Activated CD8-positive, alpha-beta memory T cell treated with anti-CD3 and anti-CD28 coated beads for 1 hour (primary cell): ENCODE results near the gene LTA.

Source experiments
- DNase-seq, 2 donors: peaks; one replicate each; pipeline ENCODE4 v3.0.0-alpha.2; 2020; ENCODE audit warnings: low read depth in 1 of 2; ENCODE audit errors: extremely low read depth in 1 of 2

Gene LTA

DNA sequence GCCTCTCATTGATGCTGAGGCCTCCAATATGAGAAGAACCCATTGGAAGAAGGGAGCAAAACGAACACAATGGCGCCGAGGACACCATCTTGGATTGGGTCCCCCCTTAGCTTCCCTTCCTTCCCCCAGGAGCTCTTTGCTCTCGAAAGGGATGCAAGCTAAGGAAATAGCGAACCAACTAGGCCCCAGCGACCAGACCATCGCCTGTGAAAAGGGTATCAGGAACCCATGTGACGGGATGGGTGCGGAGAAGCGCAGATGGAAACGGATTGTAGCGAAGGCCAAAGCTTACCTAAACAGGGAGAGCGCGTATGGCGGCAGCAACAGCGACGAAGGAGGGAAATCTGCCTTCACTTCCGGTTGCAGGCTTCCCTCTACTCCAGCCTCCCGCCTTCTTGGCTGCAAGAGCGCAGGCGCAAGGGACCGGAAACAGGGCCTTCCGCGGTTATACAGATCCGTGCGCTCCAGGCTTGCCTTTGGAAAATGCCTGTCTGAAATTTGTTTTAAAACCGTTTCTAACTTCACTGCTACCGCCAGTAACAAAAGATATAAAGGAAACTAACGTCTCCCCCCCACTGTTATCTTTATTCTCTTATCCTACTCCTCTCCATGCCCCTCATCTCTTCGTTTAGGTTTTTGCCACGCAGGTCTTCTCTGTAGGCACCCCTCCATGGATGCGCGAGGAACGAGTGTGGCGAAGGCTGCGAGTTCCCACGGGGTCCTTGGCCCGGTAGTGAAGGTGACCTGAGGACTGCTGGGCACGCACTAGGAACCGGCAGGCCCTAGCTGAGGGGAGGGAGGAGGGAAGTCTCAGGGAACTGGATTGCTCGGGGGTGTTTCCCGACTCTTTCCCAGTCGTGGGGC, 30.2 kb upstream of the LTA start, which contains the start of gene DDX39B:
DDX39B (minus strand) TSS at position 346 of the 864 bp plus-strand sequence. CDS start 1,471 bp downstream, outside the sequence.
- peak; percentile 84 to 89 for DNase-seq

DNA sequence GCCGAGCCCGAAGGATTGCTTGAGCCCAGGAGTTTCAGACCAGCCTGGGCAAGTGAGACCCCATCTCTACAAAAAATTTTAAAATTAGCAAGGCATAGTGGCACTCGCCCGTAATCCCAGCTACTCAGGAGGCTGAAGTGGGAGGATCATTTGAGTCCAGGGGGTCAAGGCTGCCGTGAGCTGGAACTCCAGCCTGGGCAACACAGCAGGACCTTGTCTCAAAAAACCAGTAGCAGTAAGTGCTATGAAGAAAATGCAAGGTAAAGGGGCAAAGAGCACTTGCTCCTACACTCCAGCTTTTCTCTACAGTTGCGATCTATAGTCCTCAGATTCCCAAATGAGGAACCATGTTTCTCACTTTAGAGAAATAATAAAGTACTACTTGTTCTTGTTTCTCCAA, 28.4 kb upstream of the LTA start:
- no peak for DNase-seq

DNA sequence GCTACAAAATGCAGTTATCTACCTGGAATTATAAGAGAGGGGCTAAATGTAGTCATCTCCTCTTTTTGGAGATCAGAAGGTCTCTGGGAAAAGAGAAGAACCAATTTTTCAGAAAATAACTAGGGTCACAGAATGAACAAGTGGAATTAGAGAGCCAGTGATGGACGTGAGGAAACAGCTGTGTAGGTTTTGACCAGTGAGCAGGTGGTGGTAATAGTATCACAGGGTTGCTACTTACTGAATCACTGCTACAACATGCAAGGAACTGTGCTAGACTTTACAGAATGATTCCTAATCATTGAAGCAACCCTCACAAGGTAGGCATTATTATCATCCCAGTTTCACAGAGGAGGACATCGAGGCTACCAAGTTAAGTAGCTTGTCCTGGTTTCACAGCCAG, 27.4 kb upstream of the LTA start:
- no peak for DNase-seq

DNA sequence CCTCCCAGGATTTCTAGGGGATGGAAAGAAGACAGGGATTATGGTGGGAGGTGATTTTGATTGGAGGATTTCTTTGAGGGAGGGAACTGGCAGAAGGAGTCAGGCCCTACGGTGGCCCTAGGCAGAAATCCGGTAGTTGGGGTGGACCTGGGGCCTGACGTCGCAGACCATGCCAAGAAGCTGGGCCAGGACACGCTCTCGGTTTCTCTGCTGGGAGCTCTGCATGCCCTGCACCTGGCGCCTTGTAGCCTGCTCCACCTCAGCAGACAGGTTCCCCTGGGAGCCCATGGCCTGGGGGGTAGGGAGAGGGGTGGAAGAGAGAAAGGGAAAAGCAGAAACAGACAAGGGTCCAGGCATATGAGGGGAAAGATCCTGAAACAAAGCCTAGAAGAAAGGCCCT, 26.8 kb upstream of the LTA start:
- no peak for DNase-seq

DNA sequence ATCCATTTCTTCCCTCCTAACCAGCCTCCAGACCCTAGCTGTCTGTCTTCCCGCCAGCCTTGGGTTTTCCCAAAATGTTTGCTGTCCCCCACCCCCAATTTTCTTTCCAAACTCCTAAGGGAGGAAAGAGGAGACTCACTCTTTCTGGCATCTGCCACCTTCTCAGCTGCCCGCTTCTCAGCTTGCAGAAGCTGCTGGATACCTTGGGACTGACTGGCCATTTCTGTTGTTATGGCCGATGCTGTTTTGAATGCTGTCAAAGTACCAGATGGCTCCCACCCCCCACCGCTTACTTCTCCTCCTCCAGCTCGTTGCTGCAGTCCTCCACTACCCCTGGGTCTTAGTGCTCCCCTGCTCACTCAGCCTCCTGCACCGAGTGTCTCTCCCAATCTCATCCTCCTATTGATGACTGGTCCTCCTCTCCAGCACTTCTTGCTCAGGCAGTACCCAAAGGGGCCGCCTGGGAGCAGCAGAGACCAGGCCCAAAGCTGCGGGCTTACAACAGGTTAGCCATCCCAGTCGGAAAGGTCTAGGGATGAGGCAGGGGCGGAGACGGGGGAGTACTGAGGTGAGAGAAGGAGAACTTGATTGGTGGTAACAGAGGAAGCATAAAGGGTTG, 25.6 kb upstream of the LTA start, which contains the start of gene ATP6V1G2:
ATP6V1G2 (minus strand) TSS at position 270 of the 619 bp plus-strand sequence; CDS start at position 221, 49 bp downstream.
- DNase-seq = peak; percentile 59 to 72

DNA sequence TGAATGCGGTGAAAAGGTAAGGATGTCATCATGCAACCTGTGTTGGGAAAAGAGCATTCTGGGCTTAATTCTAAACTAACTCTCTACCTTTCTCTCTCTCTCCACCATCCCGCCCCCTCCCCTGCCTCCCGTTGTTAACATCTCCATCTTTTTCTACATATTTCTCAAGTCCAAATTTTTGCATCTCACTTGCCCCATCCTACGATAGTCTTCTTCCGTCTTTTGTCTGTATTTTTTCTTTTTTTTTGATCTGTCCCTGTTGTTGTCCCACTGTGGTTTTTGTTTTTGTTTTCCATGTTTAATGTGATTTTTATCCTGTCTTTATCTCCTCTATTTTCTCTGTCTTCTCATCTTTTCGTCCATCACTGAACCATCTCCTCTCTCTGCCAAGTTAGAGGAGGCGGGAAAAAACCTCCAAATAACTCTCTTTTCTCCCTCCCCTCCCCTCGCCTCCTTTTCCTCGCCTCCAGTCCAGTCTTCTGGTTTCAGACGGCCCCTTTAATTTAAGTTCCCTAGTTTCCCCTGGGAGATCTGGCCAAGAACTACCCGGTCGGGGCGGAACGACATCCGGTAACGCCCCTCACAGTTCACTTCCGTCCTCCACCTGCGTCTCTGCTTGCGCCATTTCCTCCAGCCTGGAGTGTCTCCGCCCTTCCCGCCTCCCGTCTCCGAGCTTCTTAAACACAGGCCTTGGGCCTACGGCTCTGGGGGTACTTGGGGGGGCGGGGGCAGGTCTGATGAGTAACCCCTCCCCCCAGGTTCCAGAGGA, 24.9 kb upstream of the LTA start, which contains the start of gene NFKBIL1:
NFKBIL1 (plus strand) TSS at position 651 of the 769 bp plus-strand sequence; CDS start at position 738, 87 bp downstream.
- peak; percentile 77 to 81 for DNase-seq

DNA sequence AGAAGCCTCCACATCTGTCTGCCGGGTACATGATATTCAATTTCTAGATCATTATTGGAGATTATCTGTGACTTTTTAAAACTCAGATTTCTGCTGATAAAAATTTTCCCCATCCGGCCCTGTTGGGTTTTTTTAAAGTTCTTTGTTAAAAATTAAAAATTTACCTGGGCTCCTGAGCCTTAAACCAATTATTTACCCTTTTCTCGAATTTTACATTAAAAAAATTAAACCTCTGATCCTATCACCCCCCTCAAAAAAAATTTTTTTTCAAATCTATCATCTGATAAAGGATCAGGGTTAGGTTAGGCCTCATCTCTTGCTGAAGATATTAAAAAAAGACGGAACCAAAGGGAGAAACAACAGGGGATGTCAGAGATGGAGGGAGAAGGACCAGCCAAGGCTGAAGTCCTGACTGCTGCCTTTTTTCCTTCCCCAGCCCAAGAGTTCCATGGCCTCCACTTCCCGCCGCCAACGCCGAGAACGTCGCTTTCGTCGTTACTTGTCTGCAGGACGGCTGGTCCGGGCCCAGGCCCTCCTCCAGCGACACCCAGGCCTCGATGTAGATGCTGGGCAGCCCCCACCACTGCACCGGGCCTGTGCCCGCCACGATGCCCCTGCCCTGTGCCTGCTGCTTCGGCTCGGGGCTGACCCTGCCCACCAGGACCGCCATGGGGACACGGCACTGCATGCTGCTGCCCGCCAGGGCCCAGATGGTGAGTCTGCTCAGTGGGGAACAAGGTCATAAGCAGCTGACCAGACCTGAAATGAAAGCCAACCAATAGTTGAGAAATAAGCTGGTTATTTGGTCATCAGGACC, 24.2 kb upstream of the LTA start:
- no peak for DNase-seq

DNA sequence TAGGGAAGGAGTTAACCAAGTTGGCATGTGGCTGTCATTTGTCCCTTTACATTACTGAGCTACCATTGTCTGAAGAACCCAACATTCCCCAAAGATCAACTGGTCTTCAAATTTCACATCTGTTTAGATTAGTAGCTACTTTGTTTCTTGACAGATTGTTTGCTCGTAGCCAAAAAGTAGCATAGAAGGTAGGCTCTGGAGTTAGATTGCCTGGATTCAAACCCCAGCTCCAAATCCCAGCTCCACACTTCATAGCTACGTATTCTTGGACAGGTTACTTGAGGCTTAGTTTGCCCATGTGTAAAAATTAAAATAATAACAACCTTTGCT, 23.6 kb upstream of the LTA start:
- DNase-seq = no peak

DNA sequence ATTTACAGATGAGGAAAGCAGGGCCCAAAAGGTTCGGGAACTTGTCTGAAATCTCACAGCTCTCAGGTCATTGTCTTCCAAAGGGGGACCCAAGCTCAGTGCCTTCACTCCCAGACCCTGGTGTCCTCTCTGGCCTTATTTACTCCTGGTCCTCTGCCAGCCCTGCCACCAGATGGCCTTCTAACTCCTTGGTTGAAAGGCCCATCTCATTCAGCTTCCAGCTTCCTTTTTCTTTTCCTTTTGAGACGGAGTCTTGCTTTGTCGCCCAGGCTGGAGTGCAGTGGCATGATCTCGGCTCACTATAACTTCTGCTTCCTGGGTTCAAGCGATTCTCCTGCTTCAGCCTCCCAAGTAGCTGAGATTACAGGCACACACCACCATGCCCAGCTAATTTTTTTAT, 20.7 kb upstream of the LTA start:
- DNase-seq = peak in 1 of 2 donors; percentile 30

DNA sequence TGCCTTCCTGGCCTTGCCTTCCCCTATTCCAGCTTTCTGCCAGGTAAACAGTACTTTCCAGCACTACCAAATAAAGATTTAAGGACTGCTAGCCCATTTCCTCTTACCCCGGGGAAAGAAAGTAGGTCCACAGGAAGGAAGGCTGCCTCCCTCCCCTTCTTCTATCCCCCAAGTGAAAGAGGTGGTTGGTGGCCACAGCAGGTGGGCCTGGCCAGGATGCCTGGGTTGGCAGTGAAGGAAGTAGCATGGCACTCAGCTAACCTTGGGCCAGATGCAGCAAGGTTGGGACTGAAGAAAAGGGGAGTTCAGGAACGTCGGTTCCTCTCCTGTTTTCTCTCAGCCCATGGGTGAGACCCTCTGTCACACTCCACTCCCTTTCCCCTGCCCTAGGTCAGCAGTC, 15.8 kb upstream of the LTA start:
- no peak for DNase-seq

DNA sequence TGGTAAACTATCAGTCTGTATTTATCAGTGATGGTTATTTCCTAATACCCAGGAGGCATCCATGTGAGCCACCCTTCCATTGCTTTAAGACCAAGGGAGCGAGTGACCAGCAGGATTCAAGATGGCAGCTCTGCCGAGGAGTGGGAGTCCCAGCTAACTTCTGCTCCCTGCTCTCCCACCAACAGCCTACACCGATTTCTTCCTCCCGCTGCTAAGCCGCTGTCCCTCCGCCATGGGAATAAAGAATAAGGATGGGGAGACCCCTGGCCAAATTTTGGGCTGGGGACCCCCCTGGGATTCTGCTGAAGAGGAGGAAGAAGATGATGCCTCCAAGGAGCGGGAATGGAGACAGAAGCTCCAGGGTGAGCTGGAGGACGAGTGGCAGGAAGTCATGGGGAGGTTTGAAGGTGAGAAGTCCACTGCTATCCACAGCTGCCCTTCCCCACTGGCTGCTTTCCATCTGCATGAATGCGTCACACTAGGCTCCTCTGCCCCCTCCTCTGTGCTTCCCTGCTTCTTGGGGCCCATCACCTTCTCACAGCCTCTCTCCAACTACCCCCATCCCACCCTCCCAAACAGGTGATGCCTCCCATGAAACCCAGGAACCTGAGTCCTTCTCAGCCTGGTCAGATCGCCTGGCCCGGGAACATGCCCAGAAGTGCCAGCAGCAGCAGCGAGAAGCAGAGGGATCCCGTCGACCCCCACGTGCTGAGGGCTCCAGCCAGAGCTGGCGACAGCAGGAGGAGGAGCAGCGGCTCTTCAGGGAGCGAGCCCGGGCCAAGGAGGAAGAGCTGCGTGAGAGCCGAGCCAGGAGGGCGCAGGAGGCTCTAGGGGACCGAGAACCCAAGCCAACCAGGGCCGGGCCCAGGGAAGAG, 14.4 kb upstream of the LTA start:
- DNase-seq = no peak

DNA sequence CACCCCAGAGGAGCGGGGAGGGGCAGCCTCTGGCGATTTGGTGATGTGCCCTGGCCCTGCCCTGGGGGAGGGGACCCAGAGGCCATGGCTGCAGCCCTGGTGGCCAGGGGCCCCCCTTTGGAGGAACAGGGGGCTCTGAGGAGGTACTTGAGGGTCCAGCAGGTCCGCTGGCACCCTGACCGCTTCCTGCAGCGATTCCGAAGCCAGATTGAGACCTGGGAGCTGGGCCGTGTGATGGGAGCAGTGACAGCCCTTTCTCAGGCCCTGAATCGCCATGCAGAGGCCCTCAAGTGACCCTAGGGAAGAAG, 13.8 kb upstream of the LTA start:
- DNase-seq = no peak

DNA sequence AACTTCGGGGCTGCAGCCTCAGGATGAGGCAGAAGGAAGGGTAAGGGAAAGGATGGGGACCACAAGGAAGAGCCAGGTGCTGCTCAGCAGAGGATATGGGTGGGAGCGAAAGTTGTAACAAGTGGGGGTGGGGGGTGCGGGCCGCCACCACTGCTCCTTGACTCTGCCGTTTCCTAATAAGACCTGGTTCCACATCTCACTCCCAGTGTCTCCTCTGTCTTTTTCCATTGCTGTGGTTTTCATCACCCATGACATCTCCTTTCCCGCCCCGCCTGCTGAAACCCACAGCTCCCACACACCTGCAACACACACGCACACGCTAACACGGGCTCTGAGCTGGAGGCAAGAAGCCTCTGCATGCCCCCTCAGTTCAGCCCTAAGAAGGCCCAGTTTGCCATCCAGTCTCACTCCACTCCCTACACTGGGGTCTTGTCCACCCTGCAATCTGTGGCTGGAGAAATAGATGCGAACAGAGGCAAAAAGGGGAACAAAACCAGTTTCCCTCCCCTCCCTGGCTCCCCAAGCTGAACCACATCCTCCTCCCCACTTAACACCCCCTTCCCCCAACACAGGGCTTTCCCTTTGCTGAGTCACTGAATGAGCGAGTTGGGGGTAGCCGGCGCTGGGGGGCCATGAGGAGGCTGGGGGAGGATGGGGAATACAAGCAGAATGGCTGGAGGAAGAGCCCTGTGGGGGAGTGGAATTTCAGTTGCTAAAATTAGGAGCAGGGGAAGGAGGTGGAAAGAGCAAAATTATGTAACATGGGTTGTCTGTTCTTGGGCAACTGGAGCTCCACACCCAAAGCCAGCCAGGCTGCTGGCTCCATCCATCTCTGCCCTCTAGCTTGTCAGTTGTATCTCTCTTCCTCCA, 13.2 kb upstream of the LTA start:
- no peak for DNase-seq

DNA sequence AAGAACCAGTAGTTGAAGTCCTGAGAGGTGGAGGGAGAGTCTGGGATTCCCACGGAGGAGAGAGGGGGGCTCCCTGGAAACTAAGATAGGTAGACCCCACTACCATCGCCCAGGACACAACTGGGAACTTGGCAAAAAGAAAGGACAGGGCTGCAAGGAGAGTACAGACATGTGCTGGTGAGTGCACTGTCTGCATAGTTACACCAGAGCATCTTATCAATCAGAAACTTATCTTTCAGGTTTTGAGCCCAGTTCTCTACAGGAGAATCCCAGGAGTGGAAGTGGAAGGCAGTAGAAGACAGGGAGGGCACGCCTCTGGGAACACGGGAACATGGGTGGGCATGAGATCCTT, 12.5 kb upstream of the LTA start:
- DNase-seq = no peak

DNA sequence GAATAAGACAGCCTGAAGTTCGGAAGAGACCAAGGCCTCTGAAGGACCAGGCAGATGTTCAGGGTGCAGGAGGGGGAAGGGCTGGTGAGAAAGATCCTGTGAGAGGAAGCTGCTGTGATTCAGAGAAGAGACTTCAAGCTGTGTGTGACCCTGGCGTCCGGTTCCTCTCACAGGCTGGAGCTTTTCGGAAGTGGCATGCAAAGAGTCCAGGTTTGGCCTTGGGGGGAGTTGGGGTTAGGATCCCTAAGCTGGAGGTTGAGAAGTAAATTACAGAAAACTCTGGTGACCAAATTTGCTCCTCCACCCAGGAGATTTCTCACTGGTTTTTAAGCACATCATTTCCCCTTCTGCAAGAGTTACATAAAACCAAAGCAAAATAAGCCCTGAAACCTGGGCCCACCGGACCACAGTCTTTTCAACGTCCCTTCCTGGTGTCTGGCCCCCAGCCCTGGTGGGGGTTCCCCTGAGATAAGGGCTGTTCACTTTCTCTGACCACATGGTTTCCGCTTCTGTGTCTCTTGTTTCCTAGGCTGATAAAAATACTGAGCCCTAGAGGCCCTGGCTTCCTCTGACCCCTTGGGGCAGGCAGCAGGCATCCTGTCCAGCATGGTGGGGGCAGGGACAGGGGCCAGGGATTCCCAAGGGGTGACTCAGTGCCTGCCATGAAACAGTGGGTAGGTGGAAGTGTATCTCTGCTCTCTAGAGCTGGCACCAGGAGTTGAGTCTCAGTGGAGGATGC, 12.0 kb upstream of the LTA start:
- no peak for DNase-seq

DNA sequence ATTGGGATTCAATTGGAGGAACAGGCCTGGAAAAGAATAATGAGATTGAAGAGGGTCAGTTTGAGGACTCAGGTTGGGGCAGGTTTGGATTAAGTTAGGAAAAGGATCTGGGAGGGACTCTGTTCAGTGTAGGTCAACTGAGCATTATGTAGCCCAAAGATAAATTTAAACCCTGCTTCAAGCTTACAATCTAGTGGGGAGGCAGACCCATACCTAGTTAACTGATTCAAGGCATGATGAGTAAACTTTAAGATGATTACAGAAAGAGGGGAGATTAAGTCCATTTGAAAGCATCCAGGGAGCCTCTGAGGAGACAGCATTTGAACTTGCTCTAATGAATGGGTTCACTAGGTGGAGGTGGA, 11.4 kb upstream of the LTA start:
- DNase-seq = no peak

DNA sequence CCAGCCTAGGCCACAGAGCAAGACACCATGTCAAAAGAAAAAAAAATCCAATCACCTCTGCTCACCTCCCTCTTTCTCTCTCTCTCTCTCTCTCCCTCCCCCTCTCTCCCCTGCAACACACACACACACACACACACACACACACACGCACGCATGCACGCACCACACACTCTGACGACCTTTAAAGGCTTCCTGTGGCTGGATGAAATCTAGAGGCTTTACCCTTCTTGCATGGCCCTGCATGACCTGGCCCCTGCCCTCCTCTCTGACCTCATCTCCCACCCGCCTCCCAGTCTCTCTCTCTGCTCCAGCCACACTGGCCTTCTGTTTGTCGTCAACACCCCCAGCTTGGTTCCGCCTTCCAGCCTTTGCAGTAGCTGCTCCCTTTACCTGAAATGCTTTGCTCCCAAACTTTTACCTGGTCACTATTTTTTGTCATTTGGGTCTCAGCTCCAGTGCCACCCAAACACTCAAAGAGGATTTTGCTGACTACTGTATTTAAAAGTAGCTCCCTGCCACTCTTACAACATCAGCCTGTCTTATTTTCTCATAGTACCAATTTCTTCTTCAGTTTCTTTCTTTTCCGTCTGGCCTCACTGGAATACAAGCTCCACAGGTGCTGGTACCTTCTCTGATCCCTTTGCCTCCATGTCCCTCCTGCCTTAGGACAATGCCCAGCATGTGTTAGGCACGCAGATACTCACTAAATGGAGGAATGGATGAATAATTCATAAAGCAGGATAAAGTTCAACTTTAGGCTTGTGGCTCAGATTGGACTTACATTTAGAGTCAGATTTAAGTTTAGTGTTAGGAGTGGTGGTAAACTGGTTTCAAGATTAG, 4.3 kb upstream of the LTA start:
- no peak for DNase-seq
